Stimulated activated CD8-positive, alpha-beta memory T cell treated with anti-CD3 and anti-CD28 coated beads, Interleukin-12 subunit alpha, Interleukin-12 subunit beta, amount 100 ng/mL, for 4 hours (primary cell): ENCODE data around the gene FZD10.

ENCODE experiments used
- DNase-seq: peaks from one replicate; pipeline ENCODE4 v3.0.0-alpha.2; 2020; ENCODE audit warnings: low read depth

Gene FZD10

GRCh38 chr12:130162267-130162666, at the start of gene FZD10:
Gene FZD10 (plus strand): TSS chr12:130162464. CDS start chr12:130162943, 479 bp downstream.
- DNase-seq = no peak

DNA sequence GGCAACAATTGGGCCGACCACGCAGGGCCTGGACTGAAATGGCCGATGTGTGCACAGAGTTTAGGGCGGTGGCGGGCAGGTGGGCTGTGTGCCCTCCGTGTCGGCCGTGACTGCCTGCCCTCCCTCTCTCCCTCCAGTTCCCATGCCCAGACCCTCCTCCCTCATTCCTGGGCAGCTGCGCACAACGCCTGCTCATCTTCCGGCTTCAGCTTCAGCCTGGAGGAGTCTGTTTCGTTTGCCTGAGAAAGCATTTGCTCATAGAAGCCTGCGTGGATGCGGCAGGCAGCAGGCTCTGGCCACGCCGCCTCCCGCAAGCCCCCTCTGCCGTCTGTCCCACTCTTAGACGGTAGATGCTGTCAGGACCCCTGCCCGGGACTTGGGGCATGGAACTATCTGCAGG, 47.3 kb upstream of the FZD10 start:
- no peak for DNase-seq

- DNase-seq = no peak
These were observed 46.6 kb upstream of the FZD10 start for GRCh38 chr12:130115646-130116045.

- no peak for DNase-seq
These were observed 45.5 kb upstream of the FZD10 start for GRCh38 chr12:130116791-130117190.

DNA sequence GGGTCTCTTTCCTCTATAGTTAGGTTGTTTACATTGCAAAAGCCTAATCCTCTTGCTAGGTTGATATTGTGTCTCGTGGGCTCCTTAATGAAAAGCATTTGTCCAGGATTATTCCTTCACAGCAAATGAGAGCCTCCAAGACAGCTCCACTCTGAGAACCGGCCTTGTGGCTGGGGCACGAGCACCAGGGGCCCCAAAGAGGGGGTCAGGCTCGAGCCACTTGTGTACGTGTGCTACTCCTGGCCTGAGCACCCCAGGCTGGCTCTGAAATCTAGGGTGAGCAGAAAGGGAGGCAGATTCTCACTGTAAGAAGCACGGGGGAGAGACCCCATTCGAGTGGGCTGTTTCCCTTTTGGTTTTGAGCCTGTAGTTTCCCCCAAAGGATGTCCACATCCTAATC, 45.0 kb upstream of the FZD10 start:
- no peak for DNase-seq

DNA sequence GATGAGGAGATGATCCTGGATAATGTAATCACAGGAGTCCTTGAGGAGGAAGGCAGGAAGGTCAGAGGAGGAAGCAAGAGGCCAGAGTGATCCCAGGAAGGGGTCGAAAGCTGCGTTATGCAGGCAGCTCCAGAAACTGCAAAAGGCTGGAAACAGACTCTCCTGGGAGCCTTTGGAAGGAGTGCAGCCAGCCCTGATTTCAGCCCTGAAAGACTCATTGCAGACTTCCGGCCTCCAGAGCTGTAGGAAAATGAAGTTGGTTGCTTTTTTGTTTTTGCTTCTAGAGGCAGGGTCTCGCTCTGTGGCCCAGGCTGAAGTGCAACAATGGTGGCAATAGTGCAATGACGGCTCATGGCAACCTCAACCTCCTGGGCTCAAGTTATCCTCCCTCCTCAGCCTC, 44.6 kb upstream of the FZD10 start:
- no peak for DNase-seq

DNA sequence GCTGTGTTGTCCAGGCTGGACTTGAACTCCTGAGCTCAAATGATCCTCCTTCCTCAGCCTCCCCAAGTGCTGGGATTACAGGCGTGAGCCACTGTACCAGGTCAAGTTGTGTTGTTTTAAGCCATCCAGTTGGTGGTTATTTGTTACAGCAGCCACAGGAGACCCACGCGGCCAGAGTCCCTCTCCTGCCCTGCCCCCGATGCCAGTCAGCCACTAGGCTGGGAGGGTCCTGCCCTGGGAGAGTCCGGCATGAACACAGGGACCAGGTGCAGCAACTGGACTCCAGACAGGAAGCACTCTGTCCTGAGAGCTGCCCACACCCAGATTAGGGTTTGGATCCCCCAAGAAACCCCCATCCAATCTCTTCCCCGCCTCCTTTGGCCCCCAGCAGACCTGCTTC, 44.1 kb upstream of the FZD10 start:
- DNase-seq = no peak

DNA sequence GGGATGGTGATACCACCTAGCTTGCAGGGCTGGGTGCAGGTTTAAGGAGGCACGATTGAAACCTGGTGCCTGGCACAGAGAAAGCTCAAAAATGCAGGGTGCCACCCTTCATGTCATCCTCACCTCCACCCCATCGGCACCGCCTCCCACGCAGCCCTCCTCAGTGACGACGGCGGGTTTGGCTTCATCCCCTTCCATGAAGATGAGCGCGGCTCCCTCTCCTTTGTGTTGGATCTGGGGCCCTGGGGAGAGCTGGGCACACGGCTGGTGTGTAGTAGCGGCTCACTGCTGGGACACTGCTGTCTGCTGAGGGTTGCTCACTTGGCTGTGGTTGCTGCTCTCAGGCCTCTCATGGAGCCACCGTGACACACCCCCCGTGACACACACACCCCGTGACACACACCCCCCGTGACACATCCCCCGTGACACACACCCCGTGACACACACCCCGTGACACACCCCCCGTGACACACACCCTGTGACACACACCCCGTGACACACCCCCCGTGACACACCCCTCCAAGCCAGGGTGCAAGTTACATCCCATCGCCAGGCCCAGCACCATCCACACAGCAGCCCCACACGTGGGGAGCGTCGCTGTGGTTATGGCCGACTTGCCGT, 42.9 kb upstream of the FZD10 start:
- no peak for DNase-seq

- no peak for DNase-seq
These were observed 42.1 kb upstream of the FZD10 start for GRCh38 chr12:130120012-130120805.

- DNase-seq = no peak
These were observed 40.9 kb upstream of the FZD10 start for GRCh38 chr12:130121226-130122000.

- DNase-seq = no peak
These were observed 39.9 kb upstream of the FZD10 start for GRCh38 chr12:130122356-130122755.

DNA sequence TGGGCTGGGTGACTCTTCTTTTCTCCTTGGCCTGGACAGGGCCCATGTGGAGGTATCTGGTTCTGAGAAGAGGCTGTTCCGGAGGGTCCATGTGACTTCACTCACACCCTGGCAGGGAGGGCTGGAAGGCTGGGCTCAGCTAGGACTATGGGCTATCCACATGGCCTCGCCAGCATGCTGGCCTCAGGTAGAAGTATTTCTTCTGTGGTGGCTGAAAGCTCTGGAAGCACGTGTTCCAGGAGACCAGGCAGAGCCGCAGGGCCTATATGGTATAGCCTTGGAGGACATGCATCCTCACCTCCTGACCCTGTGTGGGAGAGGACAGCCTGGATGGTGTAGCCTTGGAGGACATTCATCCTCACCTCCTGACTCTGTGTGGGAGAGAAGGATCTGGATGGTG, 38.2 kb upstream of the FZD10 start:
- no peak for DNase-seq

DNA sequence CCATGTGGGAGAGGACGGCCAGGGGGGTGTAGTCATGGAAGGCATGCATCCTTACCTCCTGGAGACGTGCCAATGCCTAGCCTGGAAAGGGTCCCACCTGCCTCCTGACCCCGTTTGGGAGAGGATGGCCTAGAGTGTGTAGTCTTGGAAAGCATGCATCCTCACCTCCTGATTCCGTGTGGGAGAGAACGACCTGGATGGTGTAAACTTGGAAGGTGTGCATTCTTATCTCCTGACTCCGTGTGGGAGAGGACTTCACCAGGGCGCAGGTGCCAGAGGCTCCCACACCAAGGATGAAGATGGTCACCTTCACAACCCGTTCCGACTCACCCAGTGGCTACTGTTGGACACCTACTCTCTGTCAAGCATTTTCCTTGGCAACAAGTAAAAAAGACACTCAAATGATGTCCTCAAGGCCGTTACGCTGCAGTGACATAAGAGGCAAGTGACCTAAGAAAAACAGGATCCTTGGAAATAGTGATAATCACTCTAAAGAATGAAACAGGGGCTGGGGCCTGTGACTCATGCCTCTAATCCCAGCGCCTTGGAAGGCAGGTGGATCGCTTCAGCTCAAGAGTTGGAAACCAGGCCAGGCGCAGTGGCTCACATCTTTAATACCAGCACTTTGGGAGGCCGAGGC, 37.5 kb upstream of the FZD10 start:
- DNase-seq = no peak

GRCh38 chr12:130126023-130126432, 36.2 kb upstream of the FZD10 start:
- no peak for DNase-seq

DNA sequence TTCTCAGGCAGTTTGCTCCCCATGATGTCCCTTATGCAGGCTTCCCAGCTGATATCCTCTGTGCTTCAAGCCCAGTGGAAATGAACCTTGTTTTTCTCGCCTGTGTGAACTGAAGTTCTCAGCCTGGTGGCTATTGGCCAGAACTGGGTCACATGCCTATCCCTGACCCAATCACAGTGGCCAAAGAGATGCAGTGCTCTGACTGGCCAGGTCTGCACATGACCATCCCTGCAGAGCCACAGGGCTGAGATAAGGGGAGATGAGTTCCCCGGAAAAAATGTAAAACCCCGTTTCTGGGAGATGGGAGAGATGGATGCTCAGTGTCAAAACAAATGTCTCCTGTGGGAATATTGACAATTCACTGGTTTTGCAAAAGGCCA, 34.7 kb upstream of the FZD10 start:
- no peak for DNase-seq

DNA sequence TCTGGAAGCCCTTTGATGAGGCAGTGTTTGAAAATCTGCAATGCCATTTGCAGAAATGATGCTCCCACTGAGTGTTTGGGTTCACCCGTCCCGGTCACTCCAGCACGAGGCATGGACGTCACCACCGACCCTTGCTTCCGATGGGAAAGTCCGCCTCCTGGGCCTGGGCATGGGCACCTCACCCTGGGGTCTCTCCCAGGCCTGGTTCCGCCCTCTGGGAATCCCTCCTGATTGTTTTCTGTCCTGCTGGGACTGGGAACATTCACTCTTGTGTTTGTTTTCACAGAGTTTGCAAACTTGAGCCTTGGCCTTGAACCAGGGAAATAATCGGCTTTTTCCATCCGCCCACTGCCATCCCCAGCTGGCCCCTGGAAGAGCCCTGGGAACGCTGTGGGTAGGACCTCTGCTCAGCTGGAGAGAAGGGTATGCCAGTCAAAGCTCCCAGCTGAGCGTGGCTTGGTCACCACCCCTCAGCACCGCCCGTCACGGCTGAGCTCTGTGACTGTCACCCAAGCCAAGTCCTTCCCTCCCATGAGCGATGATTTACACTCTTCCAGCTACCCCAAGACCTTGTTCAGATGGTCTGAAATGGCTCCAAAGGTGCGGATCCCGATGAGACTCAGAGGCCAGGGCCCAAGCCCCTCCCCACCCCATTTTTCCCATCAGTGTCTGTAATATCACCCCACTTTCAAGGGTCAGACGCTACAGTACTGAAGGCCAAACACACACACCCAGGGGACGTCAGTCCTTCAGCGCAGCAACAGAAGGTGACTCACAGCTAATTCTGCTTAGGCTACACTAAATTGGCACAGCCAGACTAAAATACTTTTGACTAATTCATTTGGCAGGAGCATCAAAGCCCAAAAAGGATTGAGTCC, 34.1 kb upstream of the FZD10 start:
- no peak for DNase-seq

GRCh38 chr12:130128790-130129735, 33.2 kb upstream of the FZD10 start:
- no peak for DNase-seq

DNA sequence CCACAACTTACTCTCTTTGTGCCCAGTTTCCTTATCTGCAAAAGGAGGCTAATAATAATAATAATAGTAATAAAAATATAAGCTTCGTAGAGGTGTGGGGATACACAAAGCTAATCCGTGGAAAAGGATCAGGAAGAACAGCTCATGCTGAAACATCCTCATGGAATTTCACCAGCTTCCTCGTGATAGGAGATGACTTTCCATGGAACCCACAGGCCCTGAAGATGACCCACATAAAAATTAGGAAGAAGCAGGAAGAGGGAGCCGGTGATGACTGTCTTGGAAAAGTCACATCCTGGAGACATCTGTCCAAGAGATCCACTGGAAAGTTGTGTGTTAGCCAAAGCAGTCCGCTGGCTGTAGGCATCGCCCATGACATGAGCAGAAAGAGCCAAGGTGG, 31.9 kb upstream of the FZD10 start:
- DNase-seq = no peak

DNA sequence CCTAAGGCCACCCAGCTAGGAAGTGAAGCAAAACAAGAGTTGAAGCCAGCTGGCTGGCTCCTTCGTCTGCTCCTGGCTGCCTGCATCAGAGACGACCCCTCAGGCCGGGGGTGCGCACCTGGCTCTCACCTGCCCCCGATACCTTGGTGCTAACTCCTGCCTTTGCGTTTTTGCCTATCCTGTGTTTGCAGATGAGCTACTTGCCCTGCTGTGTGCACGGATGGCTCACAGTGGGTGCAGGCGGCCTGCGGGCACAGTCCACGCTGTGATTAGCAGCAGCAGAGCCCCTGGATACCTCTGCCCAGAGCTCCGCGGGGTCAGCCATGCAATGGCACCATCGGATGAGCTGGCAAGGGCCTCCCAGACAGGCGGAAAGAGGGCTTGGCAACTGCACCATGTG, 31.2 kb upstream of the FZD10 start:
- DNase-seq = no peak

GRCh38 chr12:130131801-130132200, 30.5 kb upstream of the FZD10 start:
- no peak for DNase-seq
